GM19099 (cell line): Measurements from ENCODE around the gene MRPL55.

Experiments
- POLR2A ChIP-seq: IDR thresholded peaks from 3 replicates; pipeline ENCODE4 v1.6.1; 2011; ENCODE audit warnings: low read depth; ENCODE audit not compliant: insufficient read length; ENCODE audit errors: extremely low read depth

The MRPL55 gene

GRCh38 chr1:228114827-228115226 lies 5.7 kb upstream of the MRPL55 start:
- no peak for TF ChIP-seq POLR2A

DNA sequence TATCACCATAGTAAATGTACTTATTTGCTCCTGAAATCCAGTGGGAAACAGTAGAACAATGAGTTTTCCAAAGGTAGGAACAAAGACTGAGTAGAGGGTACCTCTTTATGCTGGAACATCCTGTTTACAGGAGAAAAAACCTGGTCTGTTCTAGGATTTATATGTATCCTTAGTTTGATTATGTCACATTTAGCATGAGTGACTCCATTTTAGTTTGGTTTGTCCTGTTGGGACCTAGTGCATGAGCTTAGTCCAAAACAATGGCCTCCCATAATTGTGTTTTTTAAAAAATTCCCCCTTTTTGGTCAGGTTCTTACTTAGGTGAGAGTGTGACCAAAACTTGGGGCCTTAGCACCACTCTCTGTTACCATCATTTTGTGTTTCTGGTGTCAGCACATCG lies 3.5 kb upstream of the MRPL55 start:
- no peak for TF ChIP-seq POLR2A

GRCh38 chr1:228112167-228112566 lies 3.1 kb upstream of the MRPL55 start:
- no peak for TF ChIP-seq POLR2A

GRCh38 chr1:228110556-228110955 lies 1.5 kb upstream of the MRPL55 start:
- no peak for TF ChIP-seq POLR2A

DNA sequence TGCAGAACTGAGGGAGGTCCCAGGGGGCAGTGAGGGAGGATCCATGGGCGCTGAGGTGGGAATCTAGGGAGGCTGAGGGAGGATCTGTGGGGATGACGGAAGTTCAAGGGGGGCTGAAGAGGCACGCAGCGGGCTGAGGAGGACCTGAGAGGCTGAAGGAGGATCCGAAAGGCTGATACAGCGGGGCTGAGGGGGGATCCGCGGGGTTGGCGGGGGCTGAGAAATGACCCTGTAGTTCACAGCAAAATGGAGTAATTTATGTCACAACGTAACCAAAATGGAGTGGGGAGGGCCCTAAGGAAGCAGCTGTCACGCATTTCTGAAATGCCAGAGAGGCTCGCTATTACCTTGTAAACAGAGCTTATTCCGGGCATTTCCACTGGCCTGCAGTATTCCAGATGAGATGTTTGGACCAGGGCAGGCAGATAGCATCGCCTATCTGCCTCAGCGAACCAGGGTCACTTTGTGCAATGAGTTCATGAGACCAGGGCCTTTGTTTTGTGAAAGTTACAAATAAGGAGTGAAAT lies 926 bp upstream of the MRPL55 start:
- no peak for TF ChIP-seq POLR2A

GRCh38 chr1:228108742-228109072 lies 392 bp downstream of the MRPL55 start:
- no peak for TF ChIP-seq POLR2A

DNA sequence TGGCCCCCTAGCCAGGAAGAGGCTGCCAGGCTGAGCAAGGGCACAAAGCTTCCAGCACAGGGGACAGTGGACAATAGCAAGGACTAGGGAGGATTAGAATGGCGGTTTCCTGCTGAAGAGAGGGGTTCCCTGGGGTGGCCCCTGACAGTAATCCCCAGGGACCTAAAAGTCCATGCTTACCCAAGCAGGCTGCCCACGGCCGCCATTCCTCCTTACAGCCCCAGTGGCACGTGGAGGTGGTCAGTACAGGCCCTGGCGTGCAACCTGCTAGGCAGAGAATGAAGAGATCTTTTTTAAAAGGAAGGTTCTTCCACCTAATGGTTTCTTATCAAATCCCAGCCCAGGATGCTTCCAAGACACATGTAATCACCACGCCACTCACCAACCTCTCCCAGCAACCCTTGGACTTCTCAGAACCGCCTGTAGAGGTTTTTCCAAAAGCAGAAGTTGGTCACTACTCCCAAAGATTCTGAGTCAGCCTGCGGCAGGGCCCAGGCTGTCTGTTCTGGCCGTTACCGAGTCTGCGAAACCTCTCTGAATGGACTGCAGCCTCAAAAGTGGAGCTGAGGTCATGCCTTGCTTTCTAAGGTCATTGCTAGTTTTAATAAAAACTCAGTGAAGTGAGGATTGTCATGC lies 926 bp downstream of the MRPL55 start:
- TF ChIP-seq POLR2A, result no peak

- TF ChIP-seq POLR2A, result no peak
Observed at GRCh38 chr1:228107636-228108035, 1.5 kb downstream of the MRPL55 start.

- TF ChIP-seq POLR2A, result no peak
Observed at GRCh38 chr1:228106800-228107054, 2.4 kb downstream of the MRPL55 start.

GRCh38 chr1:228105996-228106799 lies 2.9 kb downstream of the MRPL55 start:
- no peak for TF ChIP-seq POLR2A

DNA sequence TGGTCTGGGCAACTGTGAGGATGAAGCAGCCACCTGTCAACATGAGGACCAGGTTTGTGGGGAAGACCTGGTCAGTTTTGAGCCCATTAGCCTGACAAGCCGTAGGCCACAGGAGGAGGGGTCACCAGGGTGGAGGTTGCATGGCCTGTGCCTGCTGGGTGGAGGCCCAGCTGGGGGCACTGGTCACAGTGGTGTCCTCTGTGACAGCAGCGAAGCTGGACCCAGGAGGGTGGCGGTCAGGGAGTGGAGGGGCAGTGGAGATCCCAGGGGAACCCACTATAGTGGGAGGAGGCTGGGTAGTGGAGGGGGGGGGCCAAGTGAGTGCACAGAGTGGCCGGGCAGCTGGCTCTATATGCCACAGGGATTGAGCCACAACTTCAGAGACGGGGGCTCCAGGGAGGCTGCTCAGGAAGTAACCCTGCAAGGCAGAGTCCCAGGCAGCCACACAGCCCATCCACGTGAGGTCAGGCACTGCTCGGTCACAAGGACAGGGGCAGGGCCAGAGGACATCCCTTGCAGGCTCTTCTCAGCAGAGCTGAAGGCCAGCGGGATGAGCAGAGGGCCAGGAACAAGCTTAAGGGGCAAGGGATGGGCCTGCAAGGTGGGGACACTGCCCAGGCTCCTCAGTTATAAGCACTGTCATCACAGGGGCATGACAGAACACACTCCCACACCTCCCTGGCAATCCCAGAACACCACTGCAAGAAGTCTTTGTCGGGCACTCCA lies 3.7 kb downstream of the MRPL55 start:
- no peak for TF ChIP-seq POLR2A

DNA sequence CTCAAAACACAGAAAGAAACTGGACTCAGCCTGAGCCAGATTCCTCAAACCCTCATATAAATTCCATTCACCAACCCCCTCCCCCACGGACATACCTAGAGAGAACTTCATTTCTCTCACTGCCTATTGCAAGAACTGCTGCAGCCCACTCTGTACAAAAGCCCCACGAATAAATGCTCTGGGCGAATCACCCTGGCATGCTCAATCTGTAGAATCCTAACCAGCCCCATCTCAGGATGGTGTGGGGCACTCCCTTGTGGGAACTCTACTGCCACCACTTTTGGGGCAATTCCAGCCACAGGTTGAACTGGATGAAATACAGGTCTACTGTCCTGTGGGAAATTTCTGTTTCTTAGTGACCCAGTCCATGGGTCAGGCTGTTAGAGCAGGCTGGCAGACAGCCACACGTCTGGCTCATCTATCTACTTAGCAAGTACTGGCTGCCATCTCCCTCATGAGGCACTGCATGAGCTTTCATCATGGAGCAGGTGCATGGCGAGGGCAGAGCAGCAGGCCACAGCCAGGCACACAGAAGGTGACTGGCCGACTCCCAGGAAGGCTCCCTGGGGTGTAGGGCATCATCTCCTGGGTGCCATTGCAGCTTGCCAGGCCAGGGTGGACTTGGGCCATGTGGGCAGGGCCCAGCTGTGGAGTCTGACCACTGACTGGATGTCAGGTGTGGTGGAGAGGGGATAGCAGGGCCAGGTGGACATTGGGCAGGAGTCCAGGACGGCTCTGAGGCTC lies 4.4 kb downstream of the MRPL55 start:
- TF ChIP-seq POLR2A, result no peak

DNA sequence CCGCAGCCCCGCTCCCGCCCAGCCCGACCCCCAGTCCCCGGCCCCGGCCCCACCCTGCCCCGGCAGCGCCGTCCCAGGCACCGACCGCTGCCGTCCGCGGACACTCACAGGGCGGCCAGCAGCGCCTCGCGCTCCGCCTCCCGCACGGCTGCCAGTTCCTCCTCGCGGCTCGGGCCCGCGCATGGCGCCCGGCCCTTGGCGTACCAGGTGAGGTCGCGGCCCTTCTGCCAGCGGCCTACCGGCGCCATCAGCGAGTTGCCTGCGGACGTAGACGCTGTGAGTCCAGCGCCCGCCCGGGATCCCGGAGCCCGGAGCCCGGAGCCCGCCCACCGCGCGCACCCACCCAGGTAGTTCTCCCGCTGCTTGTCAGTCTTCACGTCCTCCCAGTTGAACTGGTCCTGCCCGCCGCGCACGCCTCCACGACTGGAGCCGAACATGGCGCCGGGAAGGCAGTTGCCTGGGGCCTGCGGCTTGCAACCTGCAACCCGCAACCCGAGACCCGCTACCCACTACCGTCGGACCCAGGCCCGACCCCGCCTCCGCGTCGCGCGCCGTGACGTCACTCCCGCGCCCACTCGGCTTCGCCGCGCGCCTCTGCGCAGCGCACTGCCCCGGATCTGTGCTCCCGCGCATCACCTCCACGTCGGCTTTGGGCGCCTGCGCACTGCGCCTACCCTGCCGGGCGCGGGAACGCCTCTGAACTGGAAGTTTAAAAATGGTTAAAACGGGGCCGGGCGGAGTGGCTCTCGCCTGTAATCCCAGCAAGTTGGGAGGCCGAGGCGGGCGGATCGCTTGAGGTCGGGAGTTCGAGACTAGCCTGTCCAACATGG lies 6.1 kb downstream of the MRPL55 start, which contains the start of gene C1orf35:
Gene C1orf35, minus strand, starts transcription at position 535 of the 830 bp plus-strand sequence. Its CDS starts 98 bp downstream, at position 437.
- TF ChIP-seq POLR2A, result peak; percentile 42

DNA sequence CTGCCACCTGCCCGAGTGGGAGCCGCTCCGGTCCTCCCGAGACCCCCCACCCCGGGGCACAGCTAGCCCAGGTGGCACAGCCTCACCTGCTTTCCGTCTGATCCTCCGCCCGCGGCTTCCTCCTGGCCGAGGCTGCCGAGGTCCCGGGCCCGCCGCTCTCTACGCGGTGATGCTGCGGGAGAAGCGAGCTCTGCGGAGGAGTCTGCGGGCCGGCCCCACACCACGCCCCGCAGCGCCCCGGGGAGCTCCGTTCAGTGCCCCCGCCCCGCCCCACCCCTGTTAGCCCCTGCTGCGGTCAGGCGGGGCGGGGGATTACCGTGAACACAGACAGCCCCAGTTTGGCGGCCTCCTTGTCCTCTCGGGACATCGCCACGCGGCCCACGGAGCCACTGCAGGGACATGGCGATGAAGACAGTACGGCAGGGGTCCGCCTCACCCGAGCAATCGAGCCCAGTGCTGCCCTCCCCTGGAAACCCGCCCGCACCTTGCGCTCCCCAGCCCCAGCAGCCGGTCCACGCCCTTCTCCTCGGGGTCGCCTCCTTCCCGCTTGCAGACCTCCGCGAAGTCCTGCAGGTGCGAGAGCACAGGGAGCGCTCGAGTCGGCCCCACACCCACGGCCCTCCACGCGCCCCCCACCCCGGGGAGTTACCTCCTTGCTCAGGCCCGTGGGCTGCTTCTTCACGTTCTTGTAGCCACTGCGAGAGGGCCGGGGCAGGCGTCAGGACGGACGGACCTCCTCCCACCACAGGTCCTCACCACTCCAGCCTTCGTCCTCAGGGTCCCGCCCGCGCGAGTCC lies 6.9 kb downstream of the MRPL55 start:
- TF ChIP-seq POLR2A, result no peak

DNA sequence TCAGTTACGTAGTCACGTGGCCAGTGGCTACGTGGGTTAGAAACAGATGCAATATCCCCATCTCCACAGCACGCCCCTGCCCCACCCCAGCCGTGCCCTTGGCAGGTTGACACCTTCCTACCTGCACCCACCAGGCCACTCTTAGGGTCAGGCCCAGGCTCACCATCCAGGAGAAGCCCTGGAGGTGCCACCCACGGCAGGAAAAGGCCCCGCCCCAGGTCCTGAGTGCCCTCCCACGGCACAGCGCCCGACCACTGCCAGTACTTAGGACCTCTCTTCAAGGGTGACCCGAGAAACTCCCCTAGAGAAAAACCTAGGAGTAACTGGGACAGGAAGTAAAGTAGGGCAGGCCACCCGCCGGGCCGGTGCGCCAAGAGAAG lies 7.5 kb downstream of the MRPL55 start:
- TF ChIP-seq POLR2A, result no peak
